GM13976 (cell line): ENCODE results near the gene LMO7.

Experiments used
- DNase-seq: peaks from one replicate; pipeline ENCODE4 v3.0.0; 2012; ENCODE audit warnings: low spot score
- CTCF ChIP-seq: IDR thresholded peaks from 2 replicates; pipeline ENCODE4 v1.5.1; 2012; ENCODE audit warnings: borderline replicate concordance, mild to moderate bottlenecking; ENCODE audit not compliant: insufficient read depth; ENCODE audit errors: extremely low read depth, missing control alignments, control extremely low read depth
- in situ Hi-C: fragments of 300-500 bp; cut with MboI; formaldehyde crosslinking; loops from one replicate; pipeline ENCODE4 v1.12.0; 2022; ENCODE audit warnings: low sequenced_read_pairs, mixed read lengths, inconsistent platforms; ENCODE audit not compliant: unreplicated experiment

The LMO7 gene

DNA sequence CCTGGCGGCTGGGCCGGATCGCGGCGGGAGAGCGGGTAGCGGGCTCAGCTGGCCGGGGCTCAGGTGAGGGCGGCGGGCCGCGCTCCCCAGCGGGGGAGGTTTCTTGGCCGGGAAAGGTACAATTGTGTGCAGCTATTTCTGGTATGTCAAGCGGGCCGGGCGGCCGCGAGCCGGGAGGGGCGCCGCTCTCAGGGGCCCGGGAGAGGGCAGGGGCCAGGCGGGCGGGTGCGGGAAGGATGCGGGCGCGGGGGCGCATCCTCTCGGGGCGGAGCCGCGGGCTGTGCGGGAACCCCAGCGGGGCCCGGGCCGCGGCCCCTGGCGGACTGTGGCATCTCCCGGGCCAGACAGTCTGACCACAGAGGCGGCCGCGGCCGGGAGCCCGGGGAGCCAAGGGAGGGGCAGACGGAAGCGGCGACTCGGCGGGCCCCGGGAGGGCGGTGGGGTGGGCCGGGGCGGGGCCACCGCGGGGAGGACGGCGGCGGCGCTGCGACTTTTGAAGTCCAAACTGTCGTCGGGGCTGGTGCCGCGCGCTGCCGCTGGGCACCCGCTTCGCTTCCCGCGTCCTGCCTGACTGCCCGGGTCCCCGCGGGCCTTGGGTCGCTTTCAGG lies at the start of gene LMO7:
LMO7 (plus strand) TSS at position 503 of the 608 bp plus-strand sequence. CDS start 328 bp downstream, outside the sequence.
- no peak for TF ChIP-seq CTCF
- peak; percentile 88 for DNase-seq
- in situ Hi-C loops = no loop called here

GRCh38 chr13:75587679-75588078 lies 48.5 kb upstream of the LMO7 start:
- no peak for TF ChIP-seq CTCF
- DNase-seq = no peak
- in situ Hi-C loops = no loop called here

DNA sequence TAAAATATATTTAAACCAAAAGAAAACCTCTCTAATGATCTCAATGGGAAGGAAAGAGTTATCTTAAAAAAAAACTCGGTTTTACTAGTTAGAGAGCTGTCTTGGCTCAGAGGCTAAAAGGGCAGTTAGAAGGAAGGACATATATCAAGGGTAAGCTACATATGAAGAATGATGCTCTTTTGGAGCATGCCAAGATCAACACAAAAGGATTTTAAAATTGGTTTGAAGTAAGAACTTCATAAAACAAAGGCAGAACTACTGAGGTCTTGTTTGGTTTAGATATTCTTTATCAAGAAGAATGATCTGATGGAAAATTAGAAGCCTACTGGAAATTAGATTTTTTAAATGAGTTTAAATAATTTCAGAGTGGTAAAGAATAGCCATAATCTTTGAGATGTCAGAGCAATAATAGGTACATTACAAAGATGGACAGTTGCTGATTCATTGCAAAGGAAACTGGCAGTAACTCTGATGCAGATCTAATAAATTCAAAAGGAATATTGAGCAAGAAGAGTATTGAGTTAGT lies 39.4 kb upstream of the LMO7 start:
- no peak for DNase-seq
- in situ Hi-C loops = no loop called here
- TF ChIP-seq CTCF = no peak

DNA sequence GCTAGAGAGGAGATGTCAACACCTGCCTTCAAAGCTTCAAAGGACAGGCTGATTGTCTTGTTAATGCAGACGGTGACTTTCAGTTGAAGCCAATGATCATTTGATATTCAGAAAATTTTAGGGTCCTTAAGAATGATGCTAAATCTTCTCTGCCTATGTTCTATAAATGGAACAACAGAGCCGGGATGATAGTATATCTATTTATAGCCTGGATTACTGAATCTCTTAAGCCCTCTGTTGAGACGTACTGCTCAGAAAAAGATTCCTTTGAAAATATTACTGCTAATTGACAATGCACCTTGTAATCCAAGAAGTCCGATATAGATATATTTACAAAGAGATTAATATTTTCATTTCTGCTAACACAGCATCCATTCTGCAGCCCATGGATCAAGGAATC lies 35.8 kb upstream of the LMO7 start:
- TF ChIP-seq CTCF = no peak
- in situ Hi-C loops = no loop called here
- DNase-seq = no peak

- TF ChIP-seq CTCF = no peak
- DNase-seq = no peak
- in situ Hi-C loops = no loop called here
Observed at GRCh38 chr13:75603038-75603437, 33.1 kb upstream of the LMO7 start.

- TF ChIP-seq CTCF = no peak
- in situ Hi-C loops = no loop called here
- DNase-seq = no peak
Observed at GRCh38 chr13:75607447-75607846, 28.7 kb upstream of the LMO7 start.

GRCh38 chr13:75610466-75610865 lies 25.7 kb upstream of the LMO7 start:
- no peak for DNase-seq
- no peak for TF ChIP-seq CTCF
- in situ Hi-C loops = no loop called here
